ENCODE results near the gene DGKI.

DNA sequence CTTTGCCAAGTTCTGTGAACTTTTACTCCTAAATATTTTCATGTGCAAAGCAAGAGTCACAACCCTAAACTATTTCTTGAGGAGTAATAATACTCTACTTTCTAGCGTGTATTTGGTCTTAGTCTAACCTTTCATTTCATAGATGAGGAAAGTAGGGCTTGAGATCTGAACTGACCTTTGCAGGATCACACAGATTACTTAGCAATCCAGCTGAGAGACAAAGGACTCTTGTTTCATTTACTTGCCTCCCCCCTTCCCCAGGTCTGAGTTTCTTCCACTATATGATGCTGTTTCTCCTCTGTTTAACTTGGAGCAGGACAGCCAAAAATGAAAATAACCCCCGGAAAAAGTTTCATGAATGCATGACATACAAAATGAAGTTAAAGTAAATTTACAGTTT, 427.9 kb downstream of the DGKI start:
- no peak for TF ChIP-seq NFE2L1 (CRISPR knock-in tag; IDR thresholded peaks at IDR 0.05)
- TF ChIP-seq TEAD4 (CRISPR knock-in tag; IDR thresholded peaks at IDR 0.05), result no peak
- TF ChIP-seq NR1H2 (CRISPR knock-in tag; IDR thresholded peaks at IDR 0.05), result no peak
- TF ChIP-seq CTCF (IDR thresholded peaks at IDR 0.05), result no peak
- TF ChIP-seq, protein P1, sequence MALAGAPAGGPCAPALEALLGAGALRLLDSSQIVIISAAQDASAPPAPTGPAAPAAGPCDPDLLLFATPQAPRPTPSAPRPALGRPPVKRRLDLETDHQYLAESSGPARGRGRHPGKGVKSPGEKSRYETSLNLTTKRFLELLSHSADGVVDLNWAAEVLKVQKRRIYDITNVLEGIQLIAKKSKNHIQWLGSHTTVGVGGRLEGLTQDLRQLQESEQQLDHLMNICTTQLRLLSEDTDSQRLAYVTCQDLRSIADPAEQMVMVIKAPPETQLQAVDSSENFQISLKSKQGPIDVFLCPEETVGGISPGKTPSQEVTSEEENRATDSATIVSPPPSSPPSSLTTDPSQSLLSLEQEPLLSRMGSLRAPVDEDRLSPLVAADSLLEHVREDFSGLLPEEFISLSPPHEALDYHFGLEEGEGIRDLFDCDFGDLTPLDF (CRISPR knock-in tag; IDR thresholded peaks at IDR 0.05), result no peak
- TF ChIP-seq, protein P2, sequence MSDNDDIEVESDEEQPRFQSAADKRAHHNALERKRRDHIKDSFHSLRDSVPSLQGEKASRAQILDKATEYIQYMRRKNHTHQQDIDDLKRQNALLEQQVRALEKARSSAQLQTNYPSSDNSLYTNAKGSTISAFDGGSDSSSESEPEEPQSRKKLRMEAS (CRISPR knock-in tag; IDR thresholded peaks at IDR 0.05), result no peak
- no peak for TF ChIP-seq CREM (CRISPR knock-in tag; IDR thresholded peaks at IDR 0.05)
- no peak for TF ChIP-seq CREB1 (CRISPR knock-in tag; IDR thresholded peaks at IDR 0.05)
